Activated naive CD8-positive, alpha-beta T cell treated with anti-CD3 and anti-CD28 coated beads for 36 hours (primary cell): ENCODE measurements around the gene GJD4. TPM values are rescaled to one million over a fixed set of nuclear protein-coding genes. Genes with fewer than 3 reads are reported as not detected.

Source experiments
- DNase-seq: peaks from one replicate; pipeline ENCODE4 v3.0.0; 2021
- H3K27ac Mint-ChIP-seq: one replicate; pipeline ENCODE4 v1.8.0; 2022; ENCODE audit warnings: mild to moderate bottlenecking, moderate library complexity, mixed read lengths
- H3K27me3 Mint-ChIP-seq: one replicate; pipeline ENCODE4 v1.8.0; 2022; ENCODE audit warnings: mild to moderate bottlenecking, mixed read lengths
- H3K36me3 Mint-ChIP-seq: one replicate; pipeline ENCODE4 v1.8.0; 2021; ENCODE audit warnings: mild to moderate bottlenecking, mixed read lengths
- H3K4me1 Mint-ChIP-seq: one replicate; pipeline ENCODE4 v1.8.0; 2021; ENCODE audit warnings: mixed read lengths
- H3K4me3 Mint-ChIP-seq: one replicate; pipeline ENCODE4 v1.8.0; 2022; ENCODE audit warnings: mild to moderate bottlenecking, moderate library complexity, mixed read lengths
- H3K9me3 Mint-ChIP-seq: one replicate; pipeline ENCODE4 v1.8.0; 2022; ENCODE audit warnings: mixed read lengths
- total RNA-seq, 2 experiments: library from RNA; stranded (reverse); gene quantifications; one replicate each; pipeline ENCODE4 v1.2.3, GENCODE V29; 2021

The GJD4 gene
- total RNA-seq, 2 experiments from 2014 or later, result not detected

GRCh38 chr10:35632027-35632426 is 26.9 kb downstream of the GJD4 start:
- Mint-ChIP-seq H3K27me3 (peaks cover 21% of the 10 kb centered on the region), H3K36me3 (no peaks in the 10 kb centered on the region), H3K9me3 (no peaks in the 10 kb centered on the region), H3K4me1 (peaks cover 4% of the 10 kb centered on the region), H3K27ac (no peak overlapping the region), H3K4me3 (no peak overlapping the region)
- no peak for DNase-seq

DNA sequence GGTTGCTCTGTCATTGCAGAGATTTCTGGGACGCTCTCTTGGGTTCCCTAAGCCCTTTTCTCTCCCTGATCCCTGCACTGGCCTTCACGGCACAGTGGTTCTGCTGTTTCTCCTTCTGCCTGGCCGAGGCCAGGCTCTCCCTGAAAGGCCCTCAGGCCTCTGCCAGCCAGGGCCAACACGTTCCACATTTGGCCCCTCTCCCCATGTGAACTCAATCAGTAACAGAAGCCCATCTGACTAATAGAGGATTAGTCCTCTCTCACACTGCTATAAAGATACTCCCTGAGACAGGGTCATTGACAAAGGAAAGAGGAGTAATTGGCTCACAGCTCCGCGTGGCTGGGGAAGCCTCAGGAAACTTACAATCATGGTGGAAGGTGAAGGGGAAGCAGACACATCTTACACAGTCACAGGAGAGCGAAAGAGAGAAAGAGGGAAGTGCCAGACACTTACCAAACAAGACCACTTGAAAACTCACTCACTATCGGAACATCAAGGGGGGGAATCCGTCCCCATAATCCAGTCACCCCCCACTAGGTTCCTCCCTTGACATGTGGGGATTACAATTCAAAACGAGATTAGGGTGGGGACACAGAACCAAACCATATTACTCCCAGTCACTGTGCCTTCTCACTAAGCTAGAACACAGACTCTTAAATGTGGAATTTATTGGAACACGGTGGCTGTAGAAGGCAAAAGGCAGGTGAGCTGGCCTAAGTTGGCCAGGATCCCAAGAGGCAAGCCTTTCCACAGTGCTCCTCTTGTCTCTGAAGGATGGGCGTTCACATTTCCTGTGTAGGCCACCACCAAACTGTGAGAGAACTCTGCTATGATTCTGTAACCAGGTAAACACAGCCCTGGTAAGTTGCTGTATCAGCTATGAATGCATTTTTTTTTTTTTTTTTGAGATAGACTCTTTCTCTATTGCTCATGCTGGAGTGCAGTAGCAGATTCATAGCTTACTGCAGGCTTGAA is 28.2 kb downstream of the GJD4 start:
- no peak overlapping the region for H3K27ac Mint-ChIP-seq

GRCh38 chr10:35635576-35635975 is 30.4 kb downstream of the GJD4 start:
- H3K4me3 Mint-ChIP-seq, result no peak overlapping the region
- H3K27me3 Mint-ChIP-seq, result peaks cover 42% of the 10 kb centered on the region
- DNase-seq, result peak; percentile 17
- H3K9me3 Mint-ChIP-seq, result no peaks in the 10 kb centered on the region
- peaks cover 8% of the 10 kb centered on the region for H3K4me1 Mint-ChIP-seq
- no peak overlapping the region for H3K27ac Mint-ChIP-seq
- H3K36me3 Mint-ChIP-seq, result no peaks in the 10 kb centered on the region

More for the DNA sequence above, 28.2 kb downstream of the GJD4 start:
- Mint-ChIP-seq H3K4me1 (peaks cover 6% of the 10 kb centered on the region), H3K4me3 (no peak overlapping the region), H3K9me3 (no peaks in the 10 kb centered on the region), H3K36me3 (no peaks in the 10 kb centered on the region), H3K27me3 (peaks cover 33% of the 10 kb centered on the region)
- no peak for DNase-seq

DNA sequence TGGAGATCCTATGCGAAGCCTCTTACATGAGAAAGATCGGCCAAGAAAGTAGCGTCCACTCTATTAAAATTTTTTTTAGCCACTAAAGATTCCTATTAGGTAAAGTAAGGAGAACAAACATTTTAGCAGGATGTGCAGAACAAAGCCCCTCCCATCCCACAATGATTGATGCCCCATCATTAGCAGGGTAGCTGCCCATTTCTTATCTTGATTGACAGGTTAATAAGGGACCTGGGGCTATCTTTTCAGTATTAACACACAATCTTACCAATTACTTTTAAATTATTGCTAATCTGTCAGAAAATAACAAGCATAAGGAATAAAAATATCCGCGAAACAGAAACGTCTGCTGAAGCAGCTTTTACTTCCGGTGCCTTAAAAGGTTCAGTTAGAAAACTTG is 31.8 kb downstream of the GJD4 start:
- no peak for DNase-seq
- peaks cover 8% of the 10 kb centered on the region for H3K4me1 Mint-ChIP-seq
- no peaks in the 10 kb centered on the region for H3K9me3 Mint-ChIP-seq
- H3K27ac Mint-ChIP-seq, result no peak overlapping the region
- H3K36me3 Mint-ChIP-seq, result no peaks in the 10 kb centered on the region
- peaks cover 45% of the 10 kb centered on the region for H3K27me3 Mint-ChIP-seq
- no peak overlapping the region for H3K4me3 Mint-ChIP-seq

GRCh38 chr10:35637462-35637861 is 32.3 kb downstream of the GJD4 start:
- H3K27ac Mint-ChIP-seq, result no peak overlapping the region
- peaks cover 10% of the 10 kb centered on the region for H3K4me1 Mint-ChIP-seq
- H3K36me3 Mint-ChIP-seq, result no peaks in the 10 kb centered on the region
- no peaks in the 10 kb centered on the region for H3K9me3 Mint-ChIP-seq
- H3K4me3 Mint-ChIP-seq, result no peak overlapping the region
- no peak for DNase-seq
- peaks cover 48% of the 10 kb centered on the region for H3K27me3 Mint-ChIP-seq

DNA sequence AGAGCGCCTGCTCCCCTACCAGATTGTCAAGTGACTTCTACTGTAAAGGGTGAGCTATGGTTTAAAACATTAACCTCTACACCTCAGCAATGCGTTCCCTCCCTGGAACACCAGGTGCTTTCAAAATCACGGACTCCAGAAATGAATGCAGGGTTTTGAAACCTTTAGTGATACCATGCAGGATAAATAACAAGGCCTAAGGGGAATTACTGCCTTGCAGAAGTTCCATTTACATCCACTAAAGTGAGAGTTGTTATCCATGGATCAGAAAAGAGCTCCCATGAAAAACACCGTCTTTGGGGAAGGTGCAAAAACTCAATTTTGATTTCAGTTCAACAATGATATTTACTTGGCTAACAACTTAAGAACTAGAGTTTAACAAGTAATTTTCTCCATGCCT is 33.0 kb downstream of the GJD4 start:
- no peak overlapping the region for H3K27ac Mint-ChIP-seq
- peaks cover 11% of the 10 kb centered on the region for H3K4me1 Mint-ChIP-seq
- H3K4me3 Mint-ChIP-seq, result no peak overlapping the region
- peaks cover 55% of the 10 kb centered on the region for H3K27me3 Mint-ChIP-seq
- H3K9me3 Mint-ChIP-seq, result no peaks in the 10 kb centered on the region
- DNase-seq, result no peak
- no peaks in the 10 kb centered on the region for H3K36me3 Mint-ChIP-seq

DNA sequence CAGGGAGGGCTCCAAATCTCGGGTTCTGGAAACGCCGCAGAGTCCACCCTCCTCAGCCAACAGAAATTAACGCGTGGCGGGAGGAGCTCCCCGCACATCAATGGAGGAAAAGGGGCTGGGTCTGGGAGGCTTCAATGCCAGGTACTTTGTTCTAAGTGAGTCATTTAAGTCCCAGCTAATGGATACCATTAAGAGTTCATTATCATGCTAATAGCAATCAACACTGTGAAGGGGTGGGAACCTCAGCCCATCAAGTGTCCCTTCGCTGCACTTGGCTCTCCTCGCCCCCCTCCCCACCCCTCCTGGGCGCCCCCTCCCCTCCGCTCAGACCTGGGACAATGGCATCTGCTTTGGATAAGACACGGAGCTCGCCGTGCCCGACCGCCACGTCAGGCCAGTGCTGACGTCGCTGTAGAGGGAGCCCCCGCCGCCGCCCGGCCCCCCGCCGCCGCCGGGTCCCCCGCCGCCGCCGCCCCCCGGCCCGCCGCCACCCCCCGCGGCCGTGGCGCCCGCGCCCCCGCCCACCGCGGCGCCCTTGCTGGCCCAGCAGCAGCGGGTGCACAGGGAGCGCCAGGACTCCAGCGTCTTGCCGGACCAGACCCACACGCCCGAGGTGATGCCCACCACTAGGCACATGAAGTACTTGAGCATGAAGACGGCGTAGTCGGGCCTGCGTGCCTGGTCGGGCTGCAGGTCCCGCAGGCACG is 34.0 kb downstream of the GJD4 start:
- peak overlapping the region; percentile 50 for H3K4me3 Mint-ChIP-seq
- H3K9me3 Mint-ChIP-seq, result no peaks in the 10 kb centered on the region
- H3K27ac Mint-ChIP-seq, result no peak overlapping the region
- peaks cover 20% of the 10 kb centered on the region for H3K4me1 Mint-ChIP-seq
- no peaks in the 10 kb centered on the region for H3K36me3 Mint-ChIP-seq
- peaks cover 65% of the 10 kb centered on the region for H3K27me3 Mint-ChIP-seq
- no peak for DNase-seq

DNA sequence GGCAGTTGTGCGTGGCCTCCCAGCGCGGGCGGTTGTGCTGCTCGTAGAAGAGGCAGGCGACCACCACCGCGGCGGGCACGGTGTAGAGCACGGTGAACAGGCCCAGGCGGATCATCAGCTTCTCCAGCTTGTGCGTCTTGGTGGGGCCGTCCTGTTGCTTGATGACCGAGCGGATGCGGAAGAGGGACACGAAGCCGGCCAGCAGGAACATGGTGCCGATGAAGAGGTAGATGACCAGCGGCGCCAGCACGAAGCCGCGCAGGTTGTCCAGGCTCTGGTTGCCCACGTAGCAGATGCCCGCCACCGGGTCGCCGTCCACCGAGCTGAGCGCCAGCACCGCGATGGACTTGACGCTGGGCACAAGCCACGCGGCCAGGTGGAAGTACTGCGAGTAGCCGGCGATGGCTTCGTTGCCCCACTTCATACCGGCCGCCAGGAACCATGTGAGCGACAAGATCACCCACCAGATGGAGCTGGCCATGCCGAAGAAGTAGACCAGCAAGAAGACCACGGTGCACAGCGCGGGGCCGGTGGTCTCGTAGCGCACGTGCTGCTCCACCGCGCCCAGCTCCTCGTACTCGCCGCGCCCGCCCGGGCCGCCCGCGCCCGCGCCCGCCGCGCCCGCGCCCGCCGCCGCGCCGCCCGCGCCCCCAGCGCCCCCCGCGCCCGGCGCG is 34.7 kb downstream of the GJD4 start:
- DNase-seq, result peak; percentile 6
- Mint-ChIP-seq H3K4me1 (peaks cover 21% of the 10 kb centered on the region), H3K4me3 (peak overlapping the region; percentile 50), H3K27me3 (peaks cover 72% of the 10 kb centered on the region), H3K27ac (no peak overlapping the region), H3K9me3 (no peaks in the 10 kb centered on the region), H3K36me3 (no peaks in the 10 kb centered on the region)

- peak overlapping the region; percentile 62 for H3K4me3 Mint-ChIP-seq
- H3K9me3 Mint-ChIP-seq, result no peaks in the 10 kb centered on the region
- DNase-seq, result peak; percentile 56
- peaks cover 19% of the 10 kb centered on the region for H3K4me1 Mint-ChIP-seq
- H3K36me3 Mint-ChIP-seq, result no peaks in the 10 kb centered on the region
- H3K27me3 Mint-ChIP-seq, result peaks cover 72% of the 10 kb centered on the region
- no peak overlapping the region for H3K27ac Mint-ChIP-seq
These were observed 35.3 kb downstream of the GJD4 start for GRCh38 chr10:35640474-35640873.

GRCh38 chr10:35640951-35641675 is 36.0 kb downstream of the GJD4 start:
- H3K27ac Mint-ChIP-seq, result no peak overlapping the region
- H3K9me3 Mint-ChIP-seq, result no peaks in the 10 kb centered on the region
- peak overlapping the region; percentile 63 for H3K4me3 Mint-ChIP-seq
- H3K27me3 Mint-ChIP-seq, result peaks cover 65% of the 10 kb centered on the region
- no peaks in the 10 kb centered on the region for H3K36me3 Mint-ChIP-seq
- DNase-seq, result peak; percentile 69
- peaks cover 17% of the 10 kb centered on the region for H3K4me1 Mint-ChIP-seq

DNA sequence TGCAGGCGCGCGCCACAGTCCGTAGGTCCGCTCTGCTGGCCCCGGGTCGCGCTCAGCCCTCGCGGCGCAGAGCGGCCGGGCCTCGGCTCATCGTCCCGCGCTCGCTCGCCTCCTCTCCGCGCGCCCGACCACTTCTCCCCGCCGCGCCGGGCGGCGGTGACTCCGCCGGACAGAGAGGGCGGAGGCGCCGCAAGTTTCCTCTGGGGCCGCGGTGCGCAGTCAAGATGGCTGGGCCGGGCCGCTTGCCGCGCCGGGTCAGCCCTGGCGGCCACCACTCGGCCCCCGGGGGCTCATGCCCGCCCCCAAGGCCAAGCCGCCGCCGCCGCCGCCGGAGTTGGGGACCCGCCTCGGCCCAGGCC is 36.5 kb downstream of the GJD4 start:
- H3K27me3 Mint-ChIP-seq, result peaks cover 62% of the 10 kb centered on the region

DNA sequence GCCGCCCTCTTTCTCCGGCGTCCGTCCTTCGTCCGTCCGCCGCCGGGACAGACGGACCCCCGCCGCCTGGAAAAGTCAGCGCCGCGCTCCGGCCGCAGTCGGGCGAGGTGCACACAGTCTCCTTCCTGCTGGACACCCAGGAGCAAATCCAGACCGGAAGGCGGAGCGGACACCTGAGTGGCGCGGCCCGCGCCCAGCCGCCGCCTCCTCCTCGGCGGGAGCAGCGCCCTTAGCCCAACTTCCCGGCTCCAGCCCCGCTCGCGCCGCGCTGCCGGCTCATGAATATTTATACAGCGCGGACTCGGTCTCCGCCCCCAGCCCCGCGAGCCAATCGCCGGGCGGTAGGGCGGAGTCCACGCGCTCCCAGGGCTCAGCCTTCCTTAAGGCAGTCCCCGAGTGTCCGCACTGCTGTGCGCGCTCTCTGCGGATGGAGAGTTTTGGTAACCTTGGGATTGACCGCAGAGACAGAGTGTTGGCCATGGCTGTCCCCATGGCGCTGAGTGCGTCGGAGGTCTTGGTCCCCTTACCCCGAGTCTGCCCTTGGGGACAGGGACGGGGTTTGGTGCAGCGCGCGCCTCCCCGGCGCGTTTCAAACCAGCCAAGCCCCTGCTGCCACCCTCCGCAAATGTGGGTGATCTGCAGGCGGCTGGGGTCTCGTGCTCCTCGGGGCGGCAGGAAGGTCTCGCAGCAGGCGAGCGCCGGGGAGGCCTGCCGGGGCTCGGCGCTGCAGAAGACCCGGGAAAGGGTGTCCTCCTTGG is 37.1 kb downstream of the GJD4 start, which contains the start of gene FZD8:
FZD8 (minus strand) TSS at position 262 of the 758 bp plus-strand sequence. CDS start 867 bp downstream, outside the sequence.
- H3K4me1 Mint-ChIP-seq, result peaks cover 15% of the 10 kb centered on the region
- H3K4me3 Mint-ChIP-seq, result peak within 1 kb of the TSS; percentile 75
- no peak within 1 kb of the TSS for H3K27ac Mint-ChIP-seq
- H3K36me3 Mint-ChIP-seq, result no peaks in the 10 kb centered on the region
- H3K9me3 Mint-ChIP-seq, result no peaks in the 10 kb centered on the region
- DNase-seq, result peak; percentile 81
- H3K27me3 Mint-ChIP-seq, result peaks cover 57% of the 10 kb centered on the region

More for the DNA sequence above, 36.5 kb downstream of the GJD4 start:
- Mint-ChIP-seq H3K9me3 (no peaks in the 10 kb centered on the region), H3K4me1 (peaks cover 17% of the 10 kb centered on the region), H3K27ac (no peak overlapping the region), H3K36me3 (no peaks in the 10 kb centered on the region), H3K4me3 (no peak overlapping the region)
- peak; percentile 15 for DNase-seq

- Mint-ChIP-seq H3K4me1 (peaks cover 15% of the 10 kb centered on the region), H3K9me3 (no peaks in the 10 kb centered on the region), H3K27ac (no peak overlapping the region), H3K4me3 (peak overlapping the region; percentile 75), H3K36me3 (no peaks in the 10 kb centered on the region), H3K27me3 (peaks cover 52% of the 10 kb centered on the region)
- DNase-seq, result no peak
These were observed 37.6 kb downstream of the GJD4 start for GRCh38 chr10:35642793-35643114.
